ENCODE results near the gene ZBTB16.

GRCh38 chr11:114190630-114191029 is 131.1 kb downstream of the ZBTB16 start:
- TF ChIP-seq CTCF (IDR thresholded peaks at IDR 0.05) (no peak), POLR2A (IDR thresholded peaks at IDR 0.05) (no peak)

Measured in esophagus squamous epithelium (tissue), 4 donors.